ENCODE measurements around the gene SIGLEC1.

Gene SIGLEC1

GRCh38 chr20:3730803-3731672 is 18.6 kb upstream of the SIGLEC1 start:
- Histone ChIP-seq H3K27me3 (ENCODE audit: control insufficient read depth, insufficient read depth, low read length) (peaks cover 25% of the 10 kb centered on the region), H3K9me3 (ENCODE audit: control insufficient read depth, low read length) (no peaks in the 10 kb centered on the region), H3K36me3 (ENCODE audit: control insufficient read depth, insufficient read depth, low read length) (no peaks in the 10 kb centered on the region), H3K9ac (ENCODE audit: low read length) (no peak overlapping the region), H3K4me1 (ENCODE audit: control insufficient read depth, insufficient read depth, low read length) (peaks cover 24% of the 10 kb centered on the region), H3K4me3 (ENCODE audit: low read length) (no peak overlapping the region)

GRCh38 chr20:3729811-3730540 is 17.6 kb upstream of the SIGLEC1 start:
- H3K36me3 ChIP-seq (ENCODE audit: control insufficient read depth, insufficient read depth, low read length), result no peaks in the 10 kb centered on the region
- peaks cover 23% of the 10 kb centered on the region for H3K4me1 ChIP-seq (ENCODE audit: control insufficient read depth, insufficient read depth, low read length)
- no peak overlapping the region for H3K4me3 ChIP-seq (ENCODE audit: low read length)
- no peak overlapping the region for H3K9ac ChIP-seq (ENCODE audit: low read length)
- H3K9me3 ChIP-seq (ENCODE audit: control insufficient read depth, low read length), result no peaks in the 10 kb centered on the region
- H3K27me3 ChIP-seq (ENCODE audit: control insufficient read depth, insufficient read depth, low read length), result peaks cover 25% of the 10 kb centered on the region

GRCh38 chr20:3729378-3729777 is 17.0 kb upstream of the SIGLEC1 start:
- Histone ChIP-seq H3K36me3 (ENCODE audit: control insufficient read depth, insufficient read depth, low read length) (no peaks in the 10 kb centered on the region), H3K27me3 (ENCODE audit: control insufficient read depth, insufficient read depth, low read length) (peaks cover 25% of the 10 kb centered on the region), H3K9ac (ENCODE audit: low read length) (no peak overlapping the region), H3K4me1 (ENCODE audit: control insufficient read depth, insufficient read depth, low read length) (peaks cover 17% of the 10 kb centered on the region), H3K4me3 (ENCODE audit: low read length) (no peak overlapping the region), H3K9me3 (ENCODE audit: control insufficient read depth, low read length) (no peaks in the 10 kb centered on the region)

DNA sequence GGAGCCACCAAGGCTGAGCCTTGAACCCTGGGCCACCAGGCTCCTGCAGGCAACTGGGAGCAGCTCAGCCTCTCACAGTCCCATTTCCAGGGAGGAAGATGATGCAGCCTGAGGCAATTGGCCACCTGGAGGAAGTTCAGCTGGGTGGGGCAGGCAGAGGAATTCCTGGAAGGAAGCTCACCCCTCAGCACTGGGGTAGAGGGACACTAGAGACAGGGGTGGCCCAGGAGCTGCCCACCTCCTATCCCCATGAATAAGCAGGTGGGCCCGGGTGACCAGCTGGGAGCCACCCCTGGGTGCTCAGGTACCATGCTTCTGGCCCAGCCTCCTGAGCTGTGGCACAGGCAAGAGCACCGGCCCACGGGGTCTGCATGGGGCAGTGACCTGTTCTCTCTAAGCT is 16.5 kb upstream of the SIGLEC1 start:
- Histone ChIP-seq H3K36me3 (ENCODE audit: control insufficient read depth, insufficient read depth, low read length) (no peaks in the 10 kb centered on the region), H3K27me3 (ENCODE audit: control insufficient read depth, insufficient read depth, low read length) (peaks cover 25% of the 10 kb centered on the region), H3K9ac (ENCODE audit: low read length) (no peak overlapping the region), H3K9me3 (ENCODE audit: control insufficient read depth, low read length) (no peaks in the 10 kb centered on the region), H3K4me1 (ENCODE audit: control insufficient read depth, insufficient read depth, low read length) (peaks cover 12% of the 10 kb centered on the region), H3K4me3 (ENCODE audit: low read length) (no peak overlapping the region)

- no peak overlapping the region for H3K4me3 ChIP-seq (ENCODE audit: low read length)
- H3K9me3 ChIP-seq (ENCODE audit: control insufficient read depth, low read length), result no peaks in the 10 kb centered on the region
- H3K36me3 ChIP-seq (ENCODE audit: control insufficient read depth, insufficient read depth, low read length), result no peaks in the 10 kb centered on the region
- H3K9ac ChIP-seq (ENCODE audit: low read length), result no peak overlapping the region
- peaks cover 20% of the 10 kb centered on the region for H3K27me3 ChIP-seq (ENCODE audit: control insufficient read depth, insufficient read depth, low read length)
- peaks cover 7% of the 10 kb centered on the region for H3K4me1 ChIP-seq (ENCODE audit: control insufficient read depth, insufficient read depth, low read length)
Observed at GRCh38 chr20:3728354-3728753, 16.0 kb upstream of the SIGLEC1 start.

GRCh38 chr20:3727401-3728021 is 15.1 kb upstream of the SIGLEC1 start:
- peaks cover 12% of the 10 kb centered on the region for H3K27me3 ChIP-seq (ENCODE audit: control insufficient read depth, insufficient read depth, low read length)
- H3K9ac ChIP-seq (ENCODE audit: low read length), result no peak overlapping the region
- no peak overlapping the region for H3K4me3 ChIP-seq (ENCODE audit: low read length)
- H3K36me3 ChIP-seq (ENCODE audit: control insufficient read depth, insufficient read depth, low read length), result no peaks in the 10 kb centered on the region
- H3K9me3 ChIP-seq (ENCODE audit: control insufficient read depth, low read length), result no peaks in the 10 kb centered on the region
- H3K4me1 ChIP-seq (ENCODE audit: control insufficient read depth, insufficient read depth, low read length), result no peaks in the 10 kb centered on the region

GRCh38 chr20:3724356-3724755 is 12.0 kb upstream of the SIGLEC1 start:
- peaks cover 3% of the 10 kb centered on the region for H3K27me3 ChIP-seq (ENCODE audit: control insufficient read depth, insufficient read depth, low read length)
- no peak overlapping the region for H3K4me3 ChIP-seq (ENCODE audit: low read length)
- no peak overlapping the region for H3K9ac ChIP-seq (ENCODE audit: low read length)
- no peaks in the 10 kb centered on the region for H3K9me3 ChIP-seq (ENCODE audit: control insufficient read depth, low read length)
- no peaks in the 10 kb centered on the region for H3K4me1 ChIP-seq (ENCODE audit: control insufficient read depth, insufficient read depth, low read length)
- no peaks in the 10 kb centered on the region for H3K36me3 ChIP-seq (ENCODE audit: control insufficient read depth, insufficient read depth, low read length)

DNA sequence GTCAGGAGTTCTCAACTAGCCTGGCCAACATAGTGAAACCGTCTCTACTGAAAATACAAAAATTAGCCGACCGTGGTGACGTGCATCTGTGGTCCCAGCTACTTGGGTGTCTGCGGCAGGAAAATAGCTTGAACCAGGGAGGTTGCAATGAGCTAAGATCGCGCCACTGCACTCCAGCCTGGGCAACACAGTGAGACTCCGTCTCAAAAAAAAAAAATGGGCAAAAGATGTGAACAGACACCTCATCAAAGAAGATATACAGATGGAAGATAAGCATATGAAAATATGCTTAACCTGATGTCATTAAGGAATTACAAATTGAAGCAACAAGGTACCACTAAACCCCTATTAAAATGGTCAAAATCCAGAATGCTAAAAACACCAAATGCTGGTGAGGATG is 10.9 kb upstream of the SIGLEC1 start:
- no peaks in the 10 kb centered on the region for H3K27me3 ChIP-seq (ENCODE audit: control insufficient read depth, insufficient read depth, low read length)
- no peak overlapping the region for H3K9ac ChIP-seq (ENCODE audit: low read length)

DNA sequence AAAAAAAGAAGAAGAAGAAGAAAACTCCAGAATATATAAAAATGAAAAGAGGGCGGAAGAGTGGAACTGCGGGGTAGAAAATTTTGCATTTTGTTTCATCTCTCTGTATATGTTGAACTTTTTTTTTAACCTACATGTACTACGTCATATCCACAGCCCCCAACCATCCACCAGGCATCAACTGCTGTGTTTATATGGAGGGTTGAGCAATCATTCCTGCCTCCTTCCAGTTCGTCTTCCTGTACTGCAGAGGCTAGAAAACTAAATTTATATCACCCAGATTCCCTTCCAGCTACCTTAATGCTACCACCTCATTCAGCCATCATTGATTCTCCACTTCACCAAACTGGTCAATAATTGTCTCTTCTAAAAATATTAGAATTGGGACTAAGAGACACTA is 9.5 kb upstream of the SIGLEC1 start:
- H3K36me3 ChIP-seq (ENCODE audit: control insufficient read depth, insufficient read depth, low read length), result no peaks in the 10 kb centered on the region
- no peaks in the 10 kb centered on the region for H3K4me1 ChIP-seq (ENCODE audit: control insufficient read depth, insufficient read depth, low read length)
- no peaks in the 10 kb centered on the region for H3K9me3 ChIP-seq (ENCODE audit: control insufficient read depth, low read length)
- no peak overlapping the region for H3K4me3 ChIP-seq (ENCODE audit: low read length)
- H3K9ac ChIP-seq (ENCODE audit: low read length), result no peak overlapping the region
- H3K27me3 ChIP-seq (ENCODE audit: control insufficient read depth, insufficient read depth, low read length), result no peaks in the 10 kb centered on the region

More for the DNA sequence above, 10.9 kb upstream of the SIGLEC1 start:
- no peak overlapping the region for H3K4me3 ChIP-seq (ENCODE audit: low read length)
- no peaks in the 10 kb centered on the region for H3K4me1 ChIP-seq (ENCODE audit: control insufficient read depth, insufficient read depth, low read length)
- no peaks in the 10 kb centered on the region for H3K9me3 ChIP-seq (ENCODE audit: control insufficient read depth, low read length)
- no peaks in the 10 kb centered on the region for H3K36me3 ChIP-seq (ENCODE audit: control insufficient read depth, insufficient read depth, low read length)

GRCh38 chr20:3720626-3721025 is 8.2 kb upstream of the SIGLEC1 start:
- no peaks in the 10 kb centered on the region for H3K27me3 ChIP-seq (ENCODE audit: control insufficient read depth, insufficient read depth, low read length)
- H3K36me3 ChIP-seq (ENCODE audit: control insufficient read depth, insufficient read depth, low read length), result no peaks in the 10 kb centered on the region
- no peak overlapping the region for H3K4me3 ChIP-seq (ENCODE audit: low read length)
- H3K9me3 ChIP-seq (ENCODE audit: control insufficient read depth, low read length), result no peaks in the 10 kb centered on the region
- H3K4me1 ChIP-seq (ENCODE audit: control insufficient read depth, insufficient read depth, low read length), result no peaks in the 10 kb centered on the region
- no peak overlapping the region for H3K9ac ChIP-seq (ENCODE audit: low read length)

DNA sequence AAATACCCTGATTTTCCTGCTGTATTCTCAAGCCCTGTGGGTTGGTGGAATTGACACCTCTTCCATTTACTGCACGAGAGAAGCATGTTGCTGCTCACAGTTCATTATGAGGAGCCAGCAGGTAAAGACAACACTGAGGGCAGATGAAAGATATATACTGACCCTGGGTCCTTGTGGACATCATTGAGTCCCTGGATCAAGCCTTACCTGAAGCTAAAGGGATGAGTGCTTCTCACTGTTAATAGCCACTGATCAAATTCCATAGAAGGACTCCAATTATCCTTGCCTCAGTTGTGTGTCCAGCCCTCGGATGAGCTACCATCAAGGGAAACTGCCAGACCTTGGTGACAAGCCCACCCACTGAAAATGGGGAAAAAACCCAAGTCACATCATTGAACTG is 7.7 kb upstream of the SIGLEC1 start:
- H3K9me3 ChIP-seq (ENCODE audit: control insufficient read depth, low read length), result no peaks in the 10 kb centered on the region
- H3K27me3 ChIP-seq (ENCODE audit: control insufficient read depth, insufficient read depth, low read length), result no peaks in the 10 kb centered on the region
- no peak overlapping the region for H3K9ac ChIP-seq (ENCODE audit: low read length)
- H3K4me3 ChIP-seq (ENCODE audit: low read length), result no peak overlapping the region
- no peaks in the 10 kb centered on the region for H3K4me1 ChIP-seq (ENCODE audit: control insufficient read depth, insufficient read depth, low read length)
- no peaks in the 10 kb centered on the region for H3K36me3 ChIP-seq (ENCODE audit: control insufficient read depth, insufficient read depth, low read length)

GRCh38 chr20:3719046-3719445 is 6.6 kb upstream of the SIGLEC1 start:
- no peaks in the 10 kb centered on the region for H3K4me1 ChIP-seq (ENCODE audit: control insufficient read depth, insufficient read depth, low read length)
- no peaks in the 10 kb centered on the region for H3K9me3 ChIP-seq (ENCODE audit: control insufficient read depth, low read length)
- H3K9ac ChIP-seq (ENCODE audit: low read length), result no peak overlapping the region
- no peaks in the 10 kb centered on the region for H3K27me3 ChIP-seq (ENCODE audit: control insufficient read depth, insufficient read depth, low read length)
- H3K4me3 ChIP-seq (ENCODE audit: low read length), result no peak overlapping the region
- H3K36me3 ChIP-seq (ENCODE audit: control insufficient read depth, insufficient read depth, low read length), result no peaks in the 10 kb centered on the region
